ENCODE data around the gene ZNRF3. TPM values are rescaled to one million over a fixed set of nuclear protein-coding genes. Genes with fewer than 3 reads are reported as not detected.
"Not testable (repeated sequence)": the region's sequence is repeated elsewhere in the genome, so short reads cannot be mapped to it uniquely, and the experiment has no call there.

Gene ZNRF3
- total RNA-seq, 2 experiments from 2014 or later = 0.40 to 0.58 TPM

- H3K4me3 Mint-ChIP-seq = no peak overlapping the region
- H3K9me3 Mint-ChIP-seq = no peaks in the 10 kb centered on the region
- CTCF ChIA-PET = no interaction called here
- no peaks in the 10 kb centered on the region for H3K4me1 Mint-ChIP-seq
- POLR2A ChIA-PET = no interaction called here
- DNase-seq = no peak
- H3K36me3 Mint-ChIP-seq (ENCODE audit: low read depth) = no peaks in the 10 kb centered on the region
- H3K27me3 Mint-ChIP-seq = no peaks in the 10 kb centered on the region
- no peak overlapping the region for H3K27ac Mint-ChIP-seq
Observed at GRCh38 chr22:28867191-28867590, 16.2 kb upstream of the ZNRF3 start.

- POLR2A ChIA-PET; H3K36me3 Mint-ChIP-seq (ENCODE audit: low read depth); DNase-seq; H3K9me3 Mint-ChIP-seq; H3K27me3 Mint-ChIP-seq; H3K4me3 Mint-ChIP-seq; H3K4me1 Mint-ChIP-seq; CTCF ChIA-PET; H3K27ac Mint-ChIP-seq: not testable (repeated sequence)
Observed at GRCh38 chr22:28868389-28868788, 15.0 kb upstream of the ZNRF3 start.

GRCh38 chr22:28869736-28870135 is 13.6 kb upstream of the ZNRF3 start:
- no peak for DNase-seq
- ChIA-PET CTCF (no interaction called here), POLR2A (no interaction called here)
- Mint-ChIP-seq H3K4me3 (no peak overlapping the region), H3K36me3 (ENCODE audit: low read depth) (no peaks in the 10 kb centered on the region), H3K9me3 (no peaks in the 10 kb centered on the region), H3K27ac (no peak overlapping the region), H3K4me1 (peaks cover 3% of the 10 kb centered on the region), H3K27me3 (no peaks in the 10 kb centered on the region)

- Mint-ChIP-seq H3K27ac (no peak overlapping the region), H3K36me3 (ENCODE audit: low read depth) (no peaks in the 10 kb centered on the region), H3K4me1 (peaks cover 3% of the 10 kb centered on the region), H3K4me3 (no peak overlapping the region), H3K9me3 (no peaks in the 10 kb centered on the region), H3K27me3 (no peaks in the 10 kb centered on the region)
- no peak for DNase-seq
- ChIA-PET POLR2A (interaction anchor here (0.6 to 1.6 kb wide), 2 partner anchors 10 to 354 kb away, joined by 3 to 5 read pairs; partner anchors contain the start of gene ZNRF3), CTCF (interaction anchor here (0.5 kb wide), 1 partner anchor 160 kb away, joined by 3 read pairs; no protein-coding TSS in a partner anchor)
Observed at GRCh38 chr22:28873183-28873963, 10.0 kb upstream of the ZNRF3 start.

GRCh38 chr22:28874061-28874460 is 9.3 kb upstream of the ZNRF3 start:
- ChIA-PET POLR2A (interaction anchor here (0.6 to 1.6 kb wide), 2 partner anchors 9 to 354 kb away, joined by 3 to 5 read pairs; partner anchors contain the start of gene ZNRF3), CTCF (no interaction called here)
- H3K27ac Mint-ChIP-seq = no peak overlapping the region
- peaks cover 3% of the 10 kb centered on the region for H3K4me1 Mint-ChIP-seq
- H3K4me3 Mint-ChIP-seq = no peak overlapping the region
- H3K36me3 Mint-ChIP-seq (ENCODE audit: low read depth) = no peaks in the 10 kb centered on the region
- no peaks in the 10 kb centered on the region for H3K9me3 Mint-ChIP-seq
- DNase-seq = no peak
- H3K27me3 Mint-ChIP-seq = no peaks in the 10 kb centered on the region

GRCh38 chr22:28874811-28875320 is 8.5 kb upstream of the ZNRF3 start:
- no peaks in the 10 kb centered on the region for H3K36me3 Mint-ChIP-seq (ENCODE audit: low read depth)
- H3K4me1 Mint-ChIP-seq = peaks cover 3% of the 10 kb centered on the region
- ChIA-PET POLR2A (interaction anchor here (1.6 kb wide), 1 partner anchor 8 kb away, joined by 5 read pairs; the partner anchor contains the start of gene ZNRF3), CTCF (no interaction called here)
- DNase-seq = no peak
- peaks cover 5% of the 10 kb centered on the region for H3K27me3 Mint-ChIP-seq
- H3K9me3 Mint-ChIP-seq = no peaks in the 10 kb centered on the region
- H3K27ac Mint-ChIP-seq = no peak overlapping the region
- no peak overlapping the region for H3K4me3 Mint-ChIP-seq

GRCh38 chr22:28882545-28882877 is 861 bp upstream of the ZNRF3 start:
- no peaks in the 10 kb centered on the region for H3K36me3 Mint-ChIP-seq (ENCODE audit: low read depth)
- H3K27ac Mint-ChIP-seq = no peak overlapping the region
- DNase-seq = no peak
- no peaks in the 10 kb centered on the region for H3K9me3 Mint-ChIP-seq
- peak overlapping the region; percentile 70 for H3K4me3 Mint-ChIP-seq
- ChIA-PET CTCF (interaction anchor here (0.5 to 2.0 kb wide), 3 partner anchors 13 to 158 kb away, joined by 5 to 7 read pairs (median 6); no protein-coding TSS in a partner anchor), POLR2A (interaction anchor here (0.6 to 1.3 kb wide), 3 partner anchors 9 to 154 kb away, joined by 3 to 5 read pairs (median 3); no protein-coding TSS in a partner anchor)
- peaks cover 56% of the 10 kb centered on the region for H3K27me3 Mint-ChIP-seq
- peaks cover 15% of the 10 kb centered on the region for H3K4me1 Mint-ChIP-seq

- H3K27me3 Mint-ChIP-seq = peaks cover 67% of the 10 kb centered on the region
- H3K4me3 Mint-ChIP-seq = peak overlapping the region; percentile 70
- H3K36me3 Mint-ChIP-seq (ENCODE audit: low read depth) = no peaks in the 10 kb centered on the region
- POLR2A ChIA-PET = interaction anchor here (1.3 kb wide), 1 partner anchor 10 kb away, joined by 5 read pairs; no protein-coding TSS in a partner anchor
- H3K4me1 Mint-ChIP-seq = peaks cover 15% of the 10 kb centered on the region
- CTCF ChIA-PET = no interaction called here
- DNase-seq = no peak
- no peaks in the 10 kb centered on the region for H3K9me3 Mint-ChIP-seq
- no peak overlapping the region for H3K27ac Mint-ChIP-seq
Observed at GRCh38 chr22:28883657-28883916, 215 bp downstream of the ZNRF3 start.

GRCh38 chr22:28883917-28884746 is 760 bp downstream of the ZNRF3 start:
- POLR2A ChIA-PET = interaction anchor here (1.3 kb wide), 1 partner anchor 10 kb away, joined by 5 read pairs; no protein-coding TSS in a partner anchor
- H3K36me3 Mint-ChIP-seq (ENCODE audit: low read depth) = no peaks in the 10 kb centered on the region
- peaks cover 15% of the 10 kb centered on the region for H3K4me1 Mint-ChIP-seq
- H3K27ac Mint-ChIP-seq = no peak overlapping the region
- peak; percentile 24 for DNase-seq
- CTCF ChIA-PET = no interaction called here
- H3K9me3 Mint-ChIP-seq = no peaks in the 10 kb centered on the region
- peaks cover 68% of the 10 kb centered on the region for H3K27me3 Mint-ChIP-seq
- H3K4me3 Mint-ChIP-seq = peak overlapping the region; percentile 41

- POLR2A ChIA-PET = no interaction called here
Observed at GRCh38 chr22:28884747-28885350, 1.5 kb downstream of the ZNRF3 start.

GRCh38 chr22:28885939-28886338 is 2.6 kb downstream of the ZNRF3 start:
- Mint-ChIP-seq H3K36me3 (ENCODE audit: low read depth) (no peaks in the 10 kb centered on the region), H3K27ac (no peak overlapping the region), H3K27me3 (peaks cover 63% of the 10 kb centered on the region), H3K4me3 (no peak overlapping the region), H3K9me3 (no peaks in the 10 kb centered on the region), H3K4me1 (peaks cover 15% of the 10 kb centered on the region)
- ChIA-PET POLR2A (no interaction called here), CTCF (interaction anchor here (0.7 kb wide), 1 partner anchor 214 kb away, joined by 5 read pairs; no protein-coding TSS in a partner anchor)
- no peak for DNase-seq

More at GRCh38 chr22:28884747-28885350, 1.5 kb downstream of the ZNRF3 start:
- H3K4me1 Mint-ChIP-seq = peaks cover 15% of the 10 kb centered on the region
- no peaks in the 10 kb centered on the region for H3K9me3 Mint-ChIP-seq
- H3K36me3 Mint-ChIP-seq (ENCODE audit: low read depth) = no peaks in the 10 kb centered on the region
- H3K27me3 Mint-ChIP-seq = peaks cover 67% of the 10 kb centered on the region
- no peak overlapping the region for H3K27ac Mint-ChIP-seq
- CTCF ChIA-PET = no interaction called here
- peak overlapping the region; percentile 41 for H3K4me3 Mint-ChIP-seq
- DNase-seq = no peak

GRCh38 chr22:28886679-28887078 is 3.3 kb downstream of the ZNRF3 start:
- POLR2A ChIA-PET = interaction anchor here (0.6 kb wide), 1 partner anchor 18 kb away, joined by 3 read pairs; no protein-coding TSS in a partner anchor
- CTCF ChIA-PET; DNase-seq; H3K27ac Mint-ChIP-seq; H3K4me3 Mint-ChIP-seq; H3K9me3 Mint-ChIP-seq; H3K36me3 Mint-ChIP-seq (ENCODE audit: low read depth): not testable (repeated sequence)
- peaks cover 67% of the 10 kb centered on the region for H3K27me3 Mint-ChIP-seq
- H3K4me1 Mint-ChIP-seq = peaks cover 15% of the 10 kb centered on the region
